GM18517 (cell line): Measurements from ENCODE around the gene ANGEL1.

Source experiments
- ATAC-seq: cut with Tn5 transposase; IDR thresholded peaks from one replicate; pipeline ENCODE4 v1.9.1; 2021; ENCODE audit warnings: mild to moderate bottlenecking, moderate library complexity; ENCODE audit not compliant: unreplicated experiment

The ANGEL1 gene, protein sequence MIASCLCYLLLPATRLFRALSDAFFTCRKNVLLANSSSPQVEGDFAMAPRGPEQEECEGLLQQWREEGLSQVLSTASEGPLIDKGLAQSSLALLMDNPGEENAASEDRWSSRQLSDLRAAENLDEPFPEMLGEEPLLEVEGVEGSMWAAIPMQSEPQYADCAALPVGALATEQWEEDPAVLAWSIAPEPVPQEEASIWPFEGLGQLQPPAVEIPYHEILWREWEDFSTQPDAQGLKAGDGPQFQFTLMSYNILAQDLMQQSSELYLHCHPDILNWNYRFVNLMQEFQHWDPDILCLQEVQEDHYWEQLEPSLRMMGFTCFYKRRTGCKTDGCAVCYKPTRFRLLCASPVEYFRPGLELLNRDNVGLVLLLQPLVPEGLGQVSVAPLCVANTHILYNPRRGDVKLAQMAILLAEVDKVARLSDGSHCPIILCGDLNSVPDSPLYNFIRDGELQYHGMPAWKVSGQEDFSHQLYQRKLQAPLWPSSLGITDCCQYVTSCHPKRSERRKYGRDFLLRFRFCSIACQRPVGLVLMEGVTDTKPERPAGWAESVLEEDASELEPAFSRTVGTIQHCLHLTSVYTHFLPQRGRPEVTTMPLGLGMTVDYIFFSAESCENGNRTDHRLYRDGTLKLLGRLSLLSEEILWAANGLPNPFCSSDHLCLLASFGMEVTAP

DNA sequence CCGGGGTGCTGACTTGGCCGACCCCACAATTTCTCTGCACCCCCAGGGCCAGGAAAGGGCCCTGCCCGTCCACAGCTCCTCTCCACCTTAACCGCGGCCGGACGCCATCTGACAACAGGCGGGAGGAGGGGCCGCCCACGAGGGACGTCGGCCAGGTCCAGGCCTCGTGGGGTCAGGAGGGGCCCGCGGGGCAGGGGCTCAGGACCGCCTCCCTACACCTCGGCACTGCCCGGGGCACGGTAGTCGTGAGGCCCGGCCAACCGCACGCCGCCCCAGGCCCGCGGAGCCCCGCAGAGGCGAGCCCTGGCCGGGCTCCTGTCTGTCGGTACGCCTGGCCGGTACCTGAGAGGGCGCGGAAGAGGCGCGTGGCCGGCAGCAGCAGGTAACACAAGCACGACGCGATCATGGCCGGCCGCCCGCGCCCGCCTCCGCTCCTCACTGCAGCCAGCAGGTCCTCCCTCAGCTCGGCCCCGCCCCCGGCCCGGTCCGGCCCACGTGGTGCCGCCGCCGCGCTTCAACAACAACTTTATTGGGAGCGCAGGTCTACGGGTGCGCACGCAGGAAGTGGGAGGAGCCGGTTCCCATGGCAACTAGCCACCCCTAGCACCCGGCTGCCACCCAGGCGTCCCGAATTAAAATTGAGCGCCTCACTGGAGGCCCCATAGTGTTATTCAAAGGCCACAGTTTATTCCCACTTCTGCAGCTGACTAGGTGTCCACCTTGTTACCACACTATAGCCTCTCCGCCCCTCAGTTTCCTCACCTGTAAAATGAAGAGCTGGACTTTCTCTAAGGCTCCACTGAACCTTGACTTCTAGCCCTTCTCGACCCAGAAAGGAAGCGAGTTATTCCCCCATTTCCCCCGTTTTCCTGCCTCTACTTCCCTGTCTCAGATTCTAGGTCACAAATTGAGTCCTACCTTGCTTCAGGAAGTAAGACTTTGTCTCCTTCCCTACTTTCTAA lies at the start of gene ANGEL1:
ANGEL1 (minus strand) TSS at position 461 of the 962 bp plus-strand sequence; CDS start at position 406, 55 bp downstream.
- ATAC-seq = peak; percentile 84

DNA sequence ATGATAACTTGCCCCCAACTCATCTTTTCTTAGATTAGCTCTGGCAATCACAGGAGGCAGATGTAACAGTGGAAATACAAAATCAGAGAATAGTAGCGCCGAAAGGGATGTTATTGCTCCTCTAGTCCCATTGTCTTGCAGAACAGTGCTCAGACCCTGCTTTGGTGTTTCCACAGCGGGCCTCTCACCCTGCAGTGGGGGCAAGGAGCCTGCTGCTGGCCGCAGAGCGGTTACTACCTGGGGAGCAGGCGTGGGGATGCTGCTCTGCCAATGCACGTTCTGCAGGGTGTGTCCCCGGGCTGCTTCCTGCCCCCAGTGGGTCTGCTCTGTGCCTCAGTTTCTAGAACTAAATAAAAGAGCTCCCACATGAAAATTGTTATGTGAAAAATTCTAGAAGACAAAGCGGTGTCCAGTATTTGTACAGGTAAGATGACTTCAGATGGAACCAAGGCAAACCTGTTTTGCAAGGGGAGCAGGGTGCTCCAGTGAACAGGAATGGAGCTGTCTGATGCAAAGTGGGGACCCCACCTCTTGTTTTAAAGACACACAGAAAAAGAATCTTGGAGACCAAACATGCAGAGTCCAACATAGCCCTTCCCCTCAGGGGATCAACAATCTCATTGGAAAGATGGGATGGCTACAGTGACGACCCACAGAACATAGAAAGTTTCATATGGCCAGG lies 49.0 kb upstream of the ANGEL1 start:
- no peak for ATAC-seq

DNA sequence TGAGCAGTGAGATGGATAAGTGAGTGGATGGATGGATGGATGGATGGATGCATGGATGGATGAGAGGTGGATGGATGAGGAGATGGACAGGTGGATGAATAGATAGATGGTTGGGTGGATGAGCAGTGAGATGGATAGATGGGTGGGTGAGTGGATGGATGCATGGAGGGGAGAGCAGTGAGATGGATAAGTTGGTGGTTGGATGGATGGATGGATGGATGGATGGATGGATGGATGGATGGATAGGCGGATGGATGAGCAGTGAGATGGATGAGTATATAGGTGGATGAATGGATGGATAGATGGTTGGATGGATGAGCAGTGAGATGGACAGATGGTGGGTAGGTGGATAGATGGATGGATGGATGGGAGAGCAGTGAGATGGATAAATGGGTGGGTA lies 44.1 kb upstream of the ANGEL1 start:
- no peak for ATAC-seq

DNA sequence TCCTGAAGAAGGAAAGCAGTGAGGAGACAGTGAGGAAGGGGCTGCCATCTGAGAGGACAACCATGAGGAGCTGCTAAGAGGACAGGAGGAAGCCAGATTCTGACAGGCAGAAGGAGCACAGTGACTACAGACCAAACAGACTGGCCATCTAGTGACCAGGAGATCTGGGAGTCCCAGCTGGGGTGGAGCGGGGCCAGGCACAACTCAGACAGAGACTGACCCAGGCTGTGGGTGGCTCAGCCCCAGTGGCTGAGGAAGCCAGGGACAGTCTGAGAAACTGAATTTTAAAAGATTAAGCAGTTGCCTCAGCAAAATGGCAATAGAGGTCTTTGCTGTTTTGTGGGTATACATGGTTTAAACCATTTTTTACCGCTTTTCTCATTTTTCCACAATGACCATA lies 42.4 kb upstream of the ANGEL1 start:
- ATAC-seq = no peak

DNA sequence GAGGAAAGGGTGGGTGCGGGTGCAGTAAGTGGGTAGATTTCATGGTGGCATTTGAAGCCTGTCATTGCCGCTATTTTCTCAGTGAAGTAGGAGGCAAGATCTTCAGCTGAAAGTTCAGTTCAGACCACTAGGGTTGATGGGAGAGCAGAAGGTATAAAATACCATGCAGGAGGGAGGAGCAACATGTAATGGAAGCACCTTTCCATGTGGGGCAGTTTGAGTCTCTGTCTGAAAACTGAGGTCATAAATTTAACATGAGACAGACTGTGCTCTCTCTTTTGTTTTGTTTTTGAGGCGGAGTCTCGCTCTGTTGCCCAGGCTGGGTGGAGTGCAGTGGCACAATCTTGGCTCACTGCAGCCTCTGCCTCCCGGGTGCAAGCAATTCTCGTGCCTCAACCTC lies 36.2 kb upstream of the ANGEL1 start:
- ATAC-seq = no peak

DNA sequence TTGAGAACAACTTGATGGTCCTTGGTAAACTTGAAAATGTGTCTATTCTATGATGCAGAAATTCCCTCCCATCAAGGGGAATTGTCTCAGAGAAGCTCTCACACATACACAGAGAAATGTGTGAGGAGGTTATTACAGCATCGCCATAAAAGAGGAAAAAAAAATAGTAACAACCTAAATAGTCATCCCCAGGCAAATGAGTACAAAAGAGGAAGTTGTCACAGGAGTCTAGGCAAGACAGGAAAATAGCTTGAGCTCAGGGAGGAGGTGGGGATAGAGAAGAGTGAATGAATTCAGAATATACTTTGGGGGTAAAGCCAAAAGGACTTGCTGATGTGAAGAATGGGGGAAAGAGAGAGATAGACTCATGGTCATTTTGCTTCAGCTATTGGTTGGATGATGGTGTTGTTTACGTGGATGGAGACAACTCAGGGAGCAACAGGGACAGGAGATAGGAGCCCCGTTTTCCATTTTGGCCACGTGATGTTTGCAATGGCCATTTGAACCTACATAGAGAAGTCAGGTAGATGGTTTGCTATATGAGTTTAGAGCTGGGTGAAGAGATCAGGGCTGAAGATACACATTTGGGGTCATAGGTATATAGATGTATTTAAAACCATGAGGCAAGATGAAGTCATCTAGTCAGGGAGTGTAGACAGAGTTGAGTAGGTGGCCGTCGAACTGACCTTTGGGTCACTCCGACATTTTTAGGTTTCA lies 33.8 kb upstream of the ANGEL1 start:
- ATAC-seq = no peak

DNA sequence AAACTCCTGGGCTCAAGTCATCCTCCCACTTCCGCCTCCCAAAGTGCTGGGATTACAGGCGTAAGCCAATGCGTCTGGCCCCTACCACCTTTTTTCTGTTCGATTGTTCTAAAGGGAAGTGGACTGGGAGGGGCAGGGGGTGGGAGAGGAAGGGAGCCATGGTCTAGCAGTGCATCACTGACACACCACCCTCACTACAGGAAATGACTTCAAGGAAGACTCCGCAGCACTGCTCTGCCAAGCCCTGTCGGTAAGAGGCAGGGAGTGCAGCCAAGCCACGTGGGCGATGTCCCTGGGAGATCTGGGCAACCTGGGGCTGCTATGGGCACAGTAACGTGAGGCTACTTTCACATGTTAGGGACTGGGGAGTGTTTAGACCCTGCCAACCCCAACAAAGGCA lies 31.5 kb upstream of the ANGEL1 start:
- no peak for ATAC-seq

DNA sequence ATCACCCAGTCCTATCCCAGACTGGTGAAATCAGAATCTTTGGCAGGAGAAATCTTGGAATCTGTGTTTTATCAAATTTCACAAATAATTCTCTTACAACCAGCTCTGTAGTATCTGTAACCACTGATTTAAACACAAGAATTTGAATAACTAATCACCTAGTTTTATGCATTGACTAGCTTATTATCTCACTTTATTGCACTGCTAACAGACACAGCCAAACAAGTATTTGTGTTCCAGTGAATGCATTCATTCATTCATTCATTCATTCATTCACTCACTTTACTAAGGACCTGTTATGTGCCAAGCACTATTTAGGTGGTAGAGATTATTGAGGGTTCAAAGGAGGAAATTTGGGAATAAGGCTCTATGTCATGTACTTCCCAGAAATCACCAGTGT lies 29.7 kb upstream of the ANGEL1 start:
- ATAC-seq = no peak

DNA sequence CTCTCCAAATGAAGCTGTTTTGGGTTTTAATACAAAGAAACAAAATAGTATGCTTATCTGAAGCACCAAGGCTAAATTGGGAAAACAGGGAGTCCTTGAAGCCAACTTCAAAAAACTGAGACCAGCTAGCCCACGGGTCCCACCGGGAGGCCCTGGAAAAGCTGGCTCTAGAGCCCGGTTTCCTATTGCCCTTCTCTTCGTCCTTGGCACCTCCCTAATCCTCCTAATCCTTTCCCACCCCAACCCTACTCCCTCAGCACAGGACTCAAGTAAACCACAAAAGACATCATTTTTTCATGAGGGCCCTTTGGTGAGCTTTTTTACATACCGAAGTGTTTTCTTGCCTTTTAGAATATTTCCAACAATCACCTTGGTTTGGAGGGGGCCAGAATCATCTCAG lies 24.8 kb upstream of the ANGEL1 start:
- ATAC-seq = no peak

DNA sequence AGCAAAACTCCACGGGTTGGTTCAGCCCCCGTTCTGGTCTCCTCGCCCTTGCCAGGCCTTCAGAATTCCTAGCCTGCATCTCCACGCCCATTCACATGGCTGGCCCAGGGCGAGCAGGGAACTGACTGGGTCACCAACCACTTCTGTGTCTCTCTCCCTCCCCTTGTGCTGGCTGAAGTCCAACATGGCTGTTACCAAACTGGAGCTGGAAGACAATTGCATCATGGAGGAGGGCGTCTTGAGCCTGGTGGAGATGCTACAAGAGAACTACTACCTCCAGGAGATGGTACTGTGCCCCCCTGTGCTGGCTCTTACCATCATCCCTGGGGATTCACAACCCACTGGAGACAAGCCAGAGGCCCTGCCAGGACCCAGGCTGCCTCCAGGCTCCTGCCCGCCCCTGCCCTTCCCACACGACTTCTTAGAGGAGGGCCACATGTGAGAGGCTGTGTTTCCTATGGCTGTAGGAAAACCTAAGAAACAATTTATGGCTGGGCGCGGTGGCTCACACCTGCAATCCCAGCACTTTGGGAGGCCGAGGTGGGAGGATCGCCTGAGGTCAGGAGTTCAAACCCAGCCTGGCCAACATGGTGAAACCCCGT lies 23.4 kb upstream of the ANGEL1 start:
- no peak for ATAC-seq

DNA sequence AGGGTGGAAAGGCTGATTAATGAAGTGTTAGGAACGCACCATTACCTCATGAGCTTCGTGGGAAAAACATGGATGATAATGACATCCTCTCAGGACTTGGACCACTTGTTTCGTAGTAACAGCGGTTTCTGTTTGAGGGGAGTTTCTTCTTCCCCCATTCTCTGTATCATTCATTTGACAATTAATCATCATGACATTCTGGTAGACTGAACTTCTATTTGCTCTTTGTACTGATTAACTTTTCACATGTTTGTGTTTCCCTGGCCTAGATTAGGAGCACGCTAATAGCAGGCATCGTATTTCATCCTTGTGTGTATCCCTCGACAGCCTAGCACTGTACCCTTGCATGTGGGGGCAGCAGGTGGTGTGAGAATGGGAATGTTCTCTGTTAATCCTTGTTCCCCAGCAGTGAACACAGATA lies 21.6 kb upstream of the ANGEL1 start:
- ATAC-seq = no peak

DNA sequence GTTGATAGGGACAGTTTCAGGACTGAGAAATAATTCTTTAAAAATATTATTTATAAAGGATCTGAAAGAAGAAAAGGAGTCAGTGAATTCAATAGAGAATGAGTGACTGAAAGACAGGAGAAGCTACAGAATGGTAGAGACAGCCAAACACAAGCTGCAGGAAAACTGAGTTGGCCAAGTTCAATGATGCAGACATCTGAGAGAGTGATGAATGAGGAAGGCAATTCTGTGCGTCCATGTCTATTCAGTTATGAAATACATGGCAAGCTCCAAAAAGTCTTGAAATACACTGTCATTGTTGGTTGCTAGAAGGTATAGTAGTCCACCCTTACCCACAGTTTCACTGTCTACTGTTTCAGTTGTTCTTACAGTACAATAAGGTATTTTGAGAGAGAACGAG lies 20.3 kb upstream of the ANGEL1 start:
- no peak for ATAC-seq

DNA sequence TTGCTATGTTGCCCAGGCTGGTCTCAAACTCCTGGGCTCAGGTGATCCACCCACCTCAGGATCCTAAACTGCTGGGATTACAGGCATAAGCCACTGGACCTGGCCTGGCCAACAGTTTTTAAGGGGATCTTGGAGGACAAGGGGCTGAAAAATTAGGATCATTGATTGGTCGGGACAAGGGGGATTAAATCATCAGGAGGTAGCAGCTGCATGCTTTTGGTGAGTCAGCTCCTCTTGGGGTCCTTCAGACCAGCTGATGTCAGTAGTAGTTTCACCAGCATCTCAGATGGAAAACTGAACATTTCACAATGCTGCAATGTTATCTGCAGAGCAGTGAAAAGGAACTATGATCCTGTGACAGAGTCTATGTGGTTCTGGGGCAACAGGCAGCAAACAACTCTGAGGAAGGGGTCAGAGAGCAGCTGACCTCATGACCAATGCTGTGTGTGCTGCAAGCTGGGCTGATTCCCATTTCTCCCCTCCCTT lies 19.9 kb upstream of the ANGEL1 start:
- ATAC-seq = no peak

DNA sequence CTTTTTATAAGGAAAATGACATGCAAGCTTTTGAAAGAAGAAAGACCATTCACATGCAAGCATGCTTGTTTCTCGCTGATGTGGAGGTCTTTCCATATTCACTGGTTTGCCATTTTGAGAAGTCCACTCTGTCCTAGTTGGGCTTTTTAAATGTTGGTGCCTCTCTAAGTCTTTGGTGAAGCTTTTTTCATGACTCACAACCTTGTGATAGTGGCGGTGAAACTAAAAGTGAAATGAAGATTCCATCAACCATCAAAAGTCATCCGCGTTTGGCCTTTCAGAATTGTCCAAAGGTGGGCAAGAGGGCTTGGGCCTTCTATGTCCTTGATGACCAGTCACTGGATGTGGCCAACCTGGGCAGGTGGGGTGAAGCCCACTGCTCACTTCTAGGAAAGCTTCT lies 17.9 kb upstream of the ANGEL1 start:
- ATAC-seq = no peak

DNA sequence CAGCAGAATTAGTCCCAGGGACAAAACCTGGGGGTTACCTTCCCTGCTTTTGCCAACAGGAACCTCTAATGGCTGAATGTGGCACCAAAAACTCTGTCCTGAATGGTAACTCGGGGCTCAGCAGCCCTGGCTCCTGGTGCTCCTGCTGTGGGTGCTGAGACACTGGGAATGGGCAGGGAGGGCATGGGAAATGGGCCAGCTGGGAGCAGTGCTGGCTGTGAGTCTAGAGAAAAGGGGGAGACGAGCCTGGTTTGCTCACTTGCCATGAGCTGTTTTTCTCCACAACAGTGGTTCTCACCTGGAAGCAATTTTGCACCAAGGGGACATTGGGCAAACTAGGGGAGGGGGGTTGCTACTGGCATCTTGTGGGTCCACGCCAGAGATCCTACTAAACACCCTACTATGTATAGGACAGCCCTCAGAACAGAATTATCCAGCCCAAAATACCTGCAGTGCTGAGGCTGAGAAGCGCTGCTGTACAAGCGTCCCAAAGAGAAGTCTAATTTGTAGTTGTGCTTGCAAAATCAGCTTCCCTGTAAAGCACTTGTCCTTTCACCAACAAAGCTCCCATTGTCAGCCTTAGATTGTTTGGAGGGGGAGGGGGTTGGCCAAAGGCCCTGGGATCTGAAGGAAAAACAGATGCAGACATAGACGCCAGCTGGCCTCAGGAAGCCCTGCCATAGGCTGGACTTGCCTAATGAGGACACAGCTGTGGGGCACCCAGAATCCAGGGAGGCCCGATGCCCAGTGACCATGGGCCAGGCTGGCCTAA lies 17.2 kb upstream of the ANGEL1 start:
- ATAC-seq = no peak

DNA sequence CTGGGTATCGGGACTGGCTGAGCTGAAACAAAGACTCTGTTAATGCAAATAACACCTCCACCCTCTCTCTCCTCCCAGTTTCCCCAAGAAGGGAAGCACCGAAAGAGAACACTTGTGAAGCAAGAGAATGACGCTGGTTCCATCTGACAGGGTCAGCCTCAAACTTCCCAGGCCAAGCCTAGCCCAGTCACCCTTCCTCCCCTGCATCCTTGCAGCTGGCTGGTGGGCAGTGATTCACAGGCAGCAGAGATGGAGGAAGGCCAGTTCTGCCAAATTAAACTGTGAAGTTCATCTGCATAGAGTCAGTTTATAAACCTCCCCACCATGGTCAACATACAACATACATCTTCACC lies 16.3 kb upstream of the ANGEL1 start:
- no peak for ATAC-seq

DNA sequence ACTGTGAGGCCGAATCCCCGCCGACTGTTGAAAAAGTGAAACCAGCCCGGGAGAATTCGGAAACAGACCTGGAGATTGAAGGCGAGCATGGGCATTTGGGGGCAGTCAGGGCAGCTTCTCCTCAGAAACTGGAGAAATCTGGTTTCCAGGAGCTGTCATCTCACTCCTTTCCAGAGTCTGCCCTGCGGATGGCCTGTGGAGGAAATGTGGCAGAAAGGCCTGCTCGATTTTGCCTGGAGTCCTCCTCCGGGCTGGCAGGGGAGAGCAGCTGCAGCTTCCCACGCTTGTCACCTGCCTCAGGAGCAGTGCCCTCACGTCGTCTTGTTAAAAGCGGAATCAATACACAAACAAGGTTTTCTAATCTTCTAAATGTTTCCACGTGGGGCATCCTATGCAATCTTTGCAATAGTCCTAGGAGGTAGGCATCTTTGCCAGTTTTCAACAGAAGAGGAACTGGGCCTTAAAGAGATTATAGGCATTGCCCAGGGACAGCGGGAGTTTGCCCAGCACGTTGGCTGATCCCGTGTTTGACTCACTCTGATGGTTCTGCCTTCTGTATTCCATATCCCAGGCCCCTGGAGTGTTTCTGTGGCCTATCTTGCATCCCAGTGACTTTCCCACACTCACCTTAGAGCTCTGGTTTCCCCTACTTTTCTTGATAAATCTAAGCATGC lies 15.8 kb upstream of the ANGEL1 start:
- ATAC-seq = no peak

DNA sequence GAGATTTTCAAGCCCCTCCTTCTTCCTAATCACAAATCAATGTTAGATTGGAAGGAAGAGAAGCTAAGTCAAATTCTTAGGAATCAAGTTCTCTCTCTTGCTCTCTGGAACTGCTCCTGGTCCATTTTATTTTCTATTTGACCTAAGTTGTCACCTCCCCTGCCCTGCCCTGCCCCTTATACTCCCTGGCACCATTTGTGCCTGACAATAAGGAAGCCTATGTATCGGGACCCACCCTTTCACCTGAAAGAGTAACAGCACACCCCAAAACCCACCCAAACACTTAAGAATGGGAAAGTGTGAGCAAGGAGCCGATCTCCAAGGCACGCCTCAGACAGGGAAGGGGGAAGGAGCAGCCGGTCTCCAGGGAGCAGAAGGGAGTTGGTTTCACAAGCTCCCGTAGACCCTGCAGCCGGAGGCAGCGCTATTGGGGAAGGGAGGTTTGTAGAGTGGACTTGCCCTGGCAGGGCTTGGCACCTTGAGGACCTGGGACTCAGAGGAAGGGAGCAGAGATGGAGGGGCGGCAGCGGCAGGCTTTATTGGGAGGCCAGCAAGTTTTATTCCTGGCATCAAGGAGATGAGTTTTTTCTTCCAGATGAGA lies 15.1 kb upstream of the ANGEL1 start:
- no peak for ATAC-seq
